AG04449 (cell line): ENCODE results near the gene MGMT.

ENCODE experiments used
- CTCF ChIA-PET: fragments of 350-600 bp; formaldehyde crosslinking; extraction: SDS; loops from one replicate; lab custom pipeline; 2021; ENCODE audit warnings: antibody characterized with exemption; lab: Yijun Ruan, JAX
- POLR2A ChIA-PET: fragments of 400-600, 350-600 bp; formaldehyde crosslinking; extraction: SDS; loops from one replicate; lab custom pipeline; 2020; ENCODE audit warnings: antibody characterized with exemption, inconsistent platforms; lab: Yijun Ruan, JAX
- DNase-seq: peaks from one replicate; pipeline ENCODE4 v3.0.0-alpha.2; 2010; ENCODE audit warnings: low read depth, low spot score
- H3K4me3 ChIP-seq: 2 replicates; pipeline ENCODE4 v1.5.1; 2011; ENCODE audit warnings: low read depth, mild to moderate bottlenecking, control low read depth, low read length
- CTCF ChIP-seq: IDR thresholded peaks from one replicate; pipeline ENCODE4 v1.5.1; 2011; ENCODE audit warnings: mild to moderate bottlenecking, moderate library complexity, low read length, control low read depth, inconsistent platforms; ENCODE audit not compliant: insufficient read depth; ENCODE audit errors: missing control alignments

MGMT gene

GRCh38 chr10:129741280-129741977, 274.4 kb downstream of the MGMT start:
- ChIA-PET POLR2A (no interaction called here), CTCF (no interaction called here)
- no peak for TF ChIP-seq CTCF
- DNase-seq, result no peak
- no peak overlapping the region for H3K4me3 ChIP-seq

- ChIA-PET CTCF (no interaction called here), POLR2A (no interaction called here)
- TF ChIP-seq CTCF, result no peak
- no peak for DNase-seq
- H3K4me3 ChIP-seq, result no peak overlapping the region
Measured at GRCh38 chr10:129741978-129742741, 275.1 kb downstream of the MGMT start.

GRCh38 chr10:129742742-129743550, 275.9 kb downstream of the MGMT start:
- CTCF ChIA-PET, result no interaction called here
- no peak for TF ChIP-seq CTCF
- POLR2A ChIA-PET, result no interaction called here
- no peak for DNase-seq
- no peak overlapping the region for H3K4me3 ChIP-seq

- POLR2A ChIA-PET, result no interaction called here
- DNase-seq, result no peak
- no peak overlapping the region for H3K4me3 ChIP-seq
- TF ChIP-seq CTCF, result no peak
- CTCF ChIA-PET, result no interaction called here
Measured at GRCh38 chr10:129743738-129744133, 276.7 kb downstream of the MGMT start.

GRCh38 chr10:129744134-129745111, 277.4 kb downstream of the MGMT start:
- ChIA-PET CTCF (no interaction called here), POLR2A (no interaction called here)
- H3K4me3 ChIP-seq, result no peak overlapping the region
- no peak for DNase-seq
- TF ChIP-seq CTCF, result no peak
